GM19397 (cell line): ENCODE measurements around the gene MICAL2.

ENCODE experiments used
- ATAC-seq: cut with Tn5 transposase; IDR thresholded peaks from one replicate; pipeline ENCODE4 v1.9.1; 2021; ENCODE audit warnings: mild to moderate bottlenecking, moderate library complexity; ENCODE audit not compliant: unreplicated experiment

Gene MICAL2

DNA sequence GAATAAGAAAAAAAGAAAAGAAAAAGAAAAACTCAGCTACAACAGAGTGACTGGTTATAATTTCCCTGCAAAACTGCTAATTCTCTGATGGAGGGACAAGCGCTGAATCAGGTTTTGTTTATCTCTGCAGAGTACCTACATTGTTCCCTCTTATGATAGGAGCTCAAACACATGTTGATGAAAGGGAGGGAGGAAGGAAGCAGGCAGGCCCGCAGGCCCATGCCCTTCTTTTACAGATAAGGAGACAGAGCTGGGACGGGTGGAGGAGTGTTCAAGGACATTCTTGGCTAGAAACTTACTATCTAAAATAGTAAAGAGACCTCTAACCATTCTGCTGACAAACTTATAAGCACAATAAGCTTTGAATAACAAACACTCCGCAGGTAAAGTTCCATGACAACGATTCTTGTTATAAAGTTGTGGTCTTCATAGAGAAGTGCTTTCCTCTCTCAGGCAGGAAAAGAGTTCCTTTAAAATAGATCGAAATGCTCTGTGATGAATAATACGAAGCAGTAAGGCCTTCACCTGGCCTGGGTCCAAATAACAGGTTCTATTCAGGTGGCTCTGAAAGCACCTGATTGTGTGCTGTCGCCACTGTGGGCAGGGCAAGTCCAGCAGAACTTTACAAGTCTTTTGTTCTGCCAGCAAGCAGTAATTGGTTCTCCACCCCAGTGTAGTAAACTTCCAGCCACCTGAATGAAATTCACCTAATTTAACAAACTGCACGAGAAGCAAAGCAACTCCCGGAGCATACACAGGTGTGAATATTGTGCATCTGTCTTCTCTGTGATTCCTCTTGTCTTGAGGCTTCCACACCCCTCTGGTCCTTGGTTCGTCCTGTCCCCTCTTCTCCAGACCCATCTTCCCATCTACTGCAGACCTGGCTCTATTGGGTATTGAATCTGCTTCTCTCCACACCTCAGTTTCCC lies 15.3 kb upstream of the MICAL2 start:
- ATAC-seq, result no peak

DNA sequence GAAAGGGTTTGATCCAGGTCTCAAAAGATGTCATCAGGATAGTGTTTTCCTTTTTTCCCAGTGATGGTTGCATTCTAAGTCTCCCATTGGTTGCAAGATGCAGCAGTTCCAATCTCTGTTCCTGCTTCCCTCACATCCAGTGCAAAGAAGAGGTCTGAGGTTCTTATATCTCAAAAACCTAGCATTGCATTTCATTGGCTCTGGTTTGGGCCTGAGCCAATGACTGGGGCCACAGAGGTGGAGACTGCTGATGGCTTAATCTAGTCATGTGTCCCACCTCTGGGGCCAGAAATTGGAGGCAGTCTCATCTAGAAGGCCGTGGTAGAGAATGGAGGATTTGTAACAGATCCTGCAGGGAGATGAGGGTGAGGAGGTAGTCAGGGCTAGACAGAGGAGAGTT lies 13.2 kb upstream of the MICAL2 start:
- no peak for ATAC-seq

DNA sequence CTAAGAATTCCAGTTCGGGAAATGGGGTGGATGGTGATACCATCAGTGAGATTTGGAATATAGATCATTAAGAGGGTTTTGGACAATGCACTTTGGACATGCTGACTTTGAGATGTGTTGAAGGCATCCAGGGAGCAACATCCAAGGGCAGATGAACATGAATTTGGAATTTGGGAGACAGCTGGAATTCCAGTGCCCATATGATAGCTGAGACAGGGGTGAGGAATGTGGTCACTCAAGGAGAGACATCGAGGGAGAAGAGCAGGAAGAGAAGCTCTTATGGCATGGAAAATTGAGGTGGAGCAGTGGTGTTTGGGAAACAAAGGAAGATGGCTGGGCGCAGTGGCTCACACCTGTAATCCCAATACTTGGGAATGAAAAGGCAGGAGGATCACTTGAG lies 11.8 kb upstream of the MICAL2 start:
- no peak for ATAC-seq

DNA sequence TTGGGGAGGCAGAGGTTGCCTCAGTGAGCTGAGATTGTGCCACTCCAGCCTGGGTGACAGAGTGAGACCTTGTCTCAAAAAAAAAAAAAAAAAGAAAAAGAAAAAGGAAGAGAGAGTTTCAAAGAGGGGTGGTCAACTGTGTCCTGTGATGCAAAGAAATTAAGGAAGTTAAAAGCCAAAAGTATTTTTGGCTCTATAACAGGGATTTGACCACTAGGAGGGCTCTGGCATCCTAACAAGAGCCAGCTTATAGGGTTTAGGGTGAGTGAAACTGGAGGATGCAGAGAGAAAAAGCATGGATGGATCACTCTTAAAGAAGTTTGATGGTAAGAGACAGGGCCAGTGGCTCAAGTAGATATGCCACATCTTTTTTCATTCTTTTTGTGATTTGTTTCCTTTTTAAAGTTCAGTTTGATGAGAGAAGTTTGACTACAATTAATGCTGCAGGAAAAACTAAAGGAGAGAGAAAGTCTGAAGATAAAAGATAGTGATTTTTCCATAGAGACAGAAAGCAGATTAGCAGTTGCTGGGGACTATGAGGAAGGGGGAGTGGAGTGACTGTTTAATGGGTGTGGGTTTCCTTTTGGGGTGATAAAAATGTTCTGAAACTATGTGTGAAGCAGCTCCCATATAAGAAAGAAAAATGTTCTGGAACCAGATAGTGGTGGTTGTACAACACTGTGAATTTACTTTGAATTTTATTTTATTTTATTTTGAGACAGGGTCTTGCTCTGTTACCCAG lies 11.1 kb upstream of the MICAL2 start:
- no peak for ATAC-seq

DNA sequence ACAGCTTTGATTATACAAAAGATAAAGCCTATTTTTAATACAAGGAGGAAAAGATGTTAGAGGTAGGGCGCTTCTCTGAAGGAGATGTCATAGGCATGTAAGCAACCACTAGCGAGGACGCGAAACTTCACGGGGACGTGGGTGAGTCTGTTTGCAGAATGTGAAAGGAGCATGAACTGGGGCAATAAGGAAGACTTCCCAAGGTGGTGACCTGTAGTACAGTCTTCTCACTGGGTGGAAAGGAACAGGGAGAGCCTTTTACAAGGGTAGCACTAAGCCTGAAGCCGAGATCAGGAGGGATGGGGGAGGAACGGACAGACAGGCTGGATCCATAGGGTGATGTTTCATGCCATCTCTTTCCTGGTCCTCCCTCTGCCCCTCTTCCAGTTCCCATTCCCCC lies 10.0 kb upstream of the MICAL2 start:
- ATAC-seq, result no peak

DNA sequence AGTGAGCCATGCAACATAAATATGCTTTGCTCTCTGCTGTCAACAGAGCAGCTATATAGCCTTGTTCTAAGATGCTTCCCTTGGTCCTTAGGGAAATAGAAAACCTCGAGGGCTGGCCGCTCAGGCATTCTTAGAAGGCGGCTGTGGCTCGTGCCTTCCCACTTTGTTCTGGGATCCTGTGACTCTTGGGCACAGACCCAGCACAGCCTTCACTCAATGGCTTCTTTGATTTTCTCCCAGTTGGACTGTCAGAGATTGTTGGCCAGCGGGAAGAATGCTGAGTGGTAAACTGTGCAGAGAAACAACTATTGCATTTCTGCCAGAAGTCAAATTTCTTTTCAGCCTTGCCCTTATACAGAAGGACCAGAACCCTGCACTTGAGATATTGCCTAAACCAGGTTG lies 9.5 kb upstream of the MICAL2 start:
- ATAC-seq, result no peak

DNA sequence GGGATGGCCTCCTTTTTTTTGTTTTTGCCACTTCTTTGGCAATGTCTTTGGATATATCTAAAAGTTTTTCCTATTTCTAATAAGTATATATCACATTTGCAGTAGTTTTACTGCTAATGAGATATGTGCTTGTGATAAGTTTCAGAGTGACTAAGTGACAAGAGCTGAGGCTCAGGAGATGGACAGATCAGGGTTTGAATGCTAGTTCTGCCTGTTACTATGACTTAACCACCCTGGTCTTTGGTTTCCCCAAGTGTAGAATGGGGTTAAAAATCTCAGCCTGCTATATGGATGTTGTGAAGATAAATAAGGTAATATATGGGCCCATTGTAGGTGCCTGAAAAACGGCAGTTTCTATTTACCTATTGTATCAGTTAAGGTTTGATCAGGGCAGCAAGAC lies 9.1 kb upstream of the MICAL2 start:
- ATAC-seq, result no peak

DNA sequence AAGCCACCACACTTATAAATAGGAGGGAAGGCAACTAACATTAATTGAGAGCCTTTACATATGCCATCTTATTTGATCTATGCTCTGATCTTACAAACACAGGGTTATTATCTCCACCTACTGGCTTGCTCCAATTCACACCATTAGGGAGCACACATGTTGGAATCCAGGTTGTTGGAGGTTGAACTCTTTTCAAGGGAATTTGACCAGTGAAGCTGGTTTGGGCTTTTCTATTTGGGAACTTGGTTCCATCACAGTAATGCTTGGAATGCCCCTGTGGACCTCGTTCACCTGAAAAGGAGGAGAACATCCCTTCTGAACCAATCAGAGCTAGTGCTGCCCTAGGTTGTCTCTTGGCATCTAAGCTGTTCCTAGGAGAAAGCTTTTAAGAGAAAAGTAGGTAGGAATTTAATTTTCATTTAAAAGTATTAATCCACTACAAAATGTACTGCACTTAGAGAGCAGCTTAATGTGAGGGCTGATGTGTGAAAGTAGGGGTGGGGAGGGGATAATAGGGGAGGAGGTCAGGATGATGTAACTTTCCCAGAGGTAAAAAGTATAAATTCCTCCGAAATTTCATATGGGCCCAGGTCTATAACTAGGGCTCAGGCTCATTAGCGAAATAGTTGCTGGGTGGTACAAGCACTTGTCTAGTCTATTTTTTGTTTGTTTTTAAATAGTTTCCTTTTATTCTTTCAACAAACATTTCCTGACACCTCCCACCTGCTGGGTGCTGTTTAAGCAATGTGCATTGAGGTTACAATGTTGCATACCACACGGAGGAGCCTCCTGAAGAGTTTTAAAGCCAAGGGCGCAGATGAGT lies 7.6 kb upstream of the MICAL2 start:
- ATAC-seq, result no peak

DNA sequence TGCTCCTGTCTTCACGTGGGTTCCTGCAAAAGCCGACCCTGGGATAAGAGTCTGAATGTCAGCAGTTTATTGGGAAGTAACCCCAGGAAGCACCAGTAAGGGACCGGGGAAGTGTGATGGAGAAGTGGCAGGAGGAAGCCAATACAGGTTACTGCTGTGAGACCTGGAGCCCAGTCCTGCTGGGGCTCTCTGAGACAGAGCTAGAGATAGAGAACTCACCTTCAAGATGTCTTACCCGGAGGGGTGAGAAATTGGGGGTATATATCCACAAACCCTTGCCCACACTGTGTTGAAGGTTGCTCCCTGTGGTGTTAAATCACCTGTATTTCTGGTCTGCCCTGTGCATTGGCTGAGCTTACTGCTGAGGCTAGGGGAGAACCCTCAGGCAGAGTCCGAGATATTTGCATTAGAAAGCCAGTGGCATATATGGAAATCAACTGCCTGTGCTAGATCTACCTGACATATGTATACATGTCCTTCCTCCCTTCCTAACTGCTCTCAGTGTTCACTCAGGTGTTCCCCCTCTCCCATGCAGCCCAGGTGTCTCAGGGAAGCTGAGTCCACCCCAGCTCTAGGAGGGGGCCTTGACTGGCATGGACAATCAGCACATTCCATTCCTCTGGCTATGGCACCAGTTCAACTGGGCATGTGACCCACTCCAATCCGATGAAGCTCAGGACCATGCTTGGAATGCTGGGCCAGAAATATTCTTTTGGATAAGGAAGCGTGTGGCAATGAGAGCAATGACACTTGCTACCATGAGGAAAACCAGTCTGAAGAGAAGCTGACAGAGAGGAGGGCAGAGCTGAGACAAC lies 6.8 kb upstream of the MICAL2 start:
- ATAC-seq, result no peak

DNA sequence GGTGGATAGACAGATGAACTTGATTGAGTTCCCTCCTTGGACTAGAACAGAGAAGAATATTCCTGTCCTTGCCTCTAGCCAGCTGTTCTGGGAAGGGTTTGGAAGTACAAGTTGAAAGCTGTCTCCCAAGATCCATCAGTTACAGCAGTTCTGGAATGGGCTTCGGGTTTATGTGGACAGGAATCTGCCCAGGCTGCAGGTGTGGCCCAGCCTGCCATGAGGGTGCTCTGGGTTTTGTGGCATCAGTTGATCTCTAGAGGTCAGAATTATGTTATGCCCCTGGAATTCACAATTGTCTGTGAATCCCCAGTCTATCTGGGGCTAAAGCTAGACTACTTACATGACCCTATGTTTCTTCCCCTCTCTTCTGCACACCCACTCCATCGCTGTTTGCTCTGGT lies 4.9 kb upstream of the MICAL2 start:
- ATAC-seq, result no peak

DNA sequence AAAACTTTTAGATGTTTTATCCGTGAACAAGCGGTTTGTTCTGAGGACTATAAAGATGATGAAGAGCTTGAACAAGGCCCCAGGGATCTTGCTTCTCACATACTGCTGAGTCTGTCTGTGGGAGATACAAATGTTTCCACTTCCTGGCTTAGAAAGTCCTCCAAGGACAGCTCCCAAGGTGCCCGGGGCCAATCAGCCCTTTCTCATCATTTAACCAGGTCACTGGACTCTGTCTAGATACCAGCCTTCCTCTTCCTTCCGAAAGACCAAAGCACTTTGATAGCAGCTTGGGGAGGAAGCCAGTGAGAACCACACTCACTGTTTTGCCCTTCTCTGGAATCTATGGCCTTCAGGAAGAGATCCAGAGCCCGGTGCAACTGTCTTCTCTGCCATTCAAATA lies 4.3 kb upstream of the MICAL2 start:
- no peak for ATAC-seq

DNA sequence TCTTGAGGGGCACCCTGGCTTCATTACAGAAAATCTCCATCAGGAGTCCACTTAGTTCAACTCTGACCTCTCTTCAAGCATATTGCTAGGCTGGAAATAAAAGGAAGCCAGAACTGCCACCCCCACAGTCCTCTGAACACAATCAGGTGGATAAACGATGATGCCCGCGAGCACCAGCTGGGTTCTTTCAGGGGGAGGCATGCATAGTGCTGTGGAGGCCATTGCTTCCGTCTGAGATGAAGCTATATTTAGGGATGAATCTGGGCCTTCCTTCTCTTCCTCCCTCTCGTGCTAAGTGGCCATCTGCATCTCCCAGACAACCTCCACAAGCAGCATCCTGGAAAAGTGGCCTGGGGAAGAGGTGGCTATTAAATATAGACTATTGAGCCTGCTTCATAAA lies 3.9 kb upstream of the MICAL2 start:
- no peak for ATAC-seq

DNA sequence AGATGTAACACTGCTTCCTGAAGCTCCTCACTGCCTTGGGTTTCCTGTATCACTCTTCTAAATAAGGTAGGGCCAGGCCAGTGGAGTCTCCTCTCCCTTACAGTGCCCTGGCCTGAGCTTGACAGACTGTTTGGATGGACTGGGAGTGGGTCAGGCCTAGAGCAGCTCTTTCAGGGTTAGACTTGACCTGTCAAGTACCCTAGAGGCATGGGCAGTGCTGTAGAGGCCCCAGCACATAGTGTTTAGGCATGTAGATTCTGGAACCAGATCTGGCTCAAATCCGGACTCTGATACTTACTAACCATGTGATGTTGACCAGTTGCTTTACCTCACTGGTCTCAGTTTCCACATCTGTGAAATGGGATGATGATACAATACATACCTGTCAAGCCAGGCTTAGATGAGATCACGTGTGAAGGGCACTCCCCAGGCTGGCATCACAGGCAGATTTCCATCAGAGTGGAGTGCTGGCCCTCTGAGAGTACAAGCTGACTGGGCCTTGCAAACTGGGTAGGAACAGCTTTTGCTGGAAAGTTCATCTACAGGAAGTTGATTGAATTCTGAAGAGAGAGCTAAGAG lies 1.4 kb upstream of the MICAL2 start:
- no peak for ATAC-seq

DNA sequence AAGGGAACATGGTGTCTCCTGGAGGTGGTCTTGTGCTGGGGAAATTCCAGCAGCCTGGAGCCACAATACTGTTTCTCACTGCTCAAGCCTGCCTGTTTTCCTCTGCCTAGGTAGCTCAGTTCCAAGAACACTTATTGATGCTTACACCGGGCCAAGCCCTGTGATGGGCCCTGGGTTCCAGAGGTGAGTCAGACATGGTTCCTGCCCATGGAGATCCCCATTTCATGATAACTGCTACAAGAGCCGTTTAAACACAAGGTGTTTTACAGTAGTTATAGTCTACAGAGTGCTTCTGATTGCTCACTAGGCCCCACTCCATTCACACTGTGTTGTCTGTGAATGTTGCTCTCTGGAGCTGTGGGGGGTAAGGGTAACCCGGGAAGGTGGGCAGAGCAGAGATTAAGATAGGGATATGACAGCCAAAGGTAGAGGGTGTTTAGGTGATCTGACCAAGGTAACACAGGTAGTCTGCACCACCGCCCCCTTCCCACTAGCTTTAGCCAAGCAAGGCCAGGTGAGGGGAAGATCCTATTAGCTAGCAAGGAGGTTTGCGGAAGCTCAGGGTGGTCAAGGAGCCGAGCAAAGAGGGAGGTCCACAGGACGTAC lies 696 bp upstream of the MICAL2 start:
- ATAC-seq, result no peak

DNA sequence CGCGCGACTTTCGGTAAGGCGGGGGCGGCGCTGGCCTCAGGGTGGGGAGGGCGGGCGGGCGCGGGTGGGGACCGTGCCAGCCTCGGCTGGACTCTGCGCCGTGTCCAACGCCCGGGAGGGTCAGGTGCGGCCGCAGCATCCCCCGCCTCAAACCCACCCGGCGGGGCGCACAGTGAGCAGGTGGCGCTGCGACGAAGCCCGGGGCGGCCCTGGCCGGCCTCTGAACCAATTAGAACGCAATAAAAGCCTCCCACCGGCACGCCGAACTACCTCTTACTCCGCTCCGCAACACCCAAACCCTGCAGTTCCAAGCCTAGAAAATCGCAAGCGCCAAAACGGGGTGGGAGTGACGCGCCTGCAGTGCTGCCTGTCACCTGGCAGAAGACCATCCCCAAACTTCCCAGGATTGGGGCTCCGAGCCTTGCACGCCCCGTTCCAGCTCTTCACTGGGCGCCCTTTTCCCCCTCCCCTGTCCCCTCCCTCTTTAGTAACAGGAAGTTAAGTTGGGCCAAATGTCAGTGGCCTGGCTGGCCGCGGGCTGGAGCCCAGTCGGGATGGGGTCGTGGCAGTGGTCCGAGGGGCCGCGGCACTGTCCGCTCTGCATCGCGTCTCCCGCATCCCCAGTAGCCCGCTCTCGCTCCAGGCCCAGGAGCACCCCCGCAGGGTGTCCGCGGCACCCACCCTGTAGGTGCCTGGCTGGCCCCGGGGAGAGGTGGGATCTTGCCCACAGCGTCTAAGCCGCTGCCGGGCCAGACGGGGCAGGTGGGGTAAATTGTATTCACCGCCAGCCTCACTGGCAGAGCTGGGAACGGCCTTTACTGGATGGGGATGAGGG lies 541 bp downstream of the MICAL2 start:
- peak; percentile 31 for ATAC-seq

DNA sequence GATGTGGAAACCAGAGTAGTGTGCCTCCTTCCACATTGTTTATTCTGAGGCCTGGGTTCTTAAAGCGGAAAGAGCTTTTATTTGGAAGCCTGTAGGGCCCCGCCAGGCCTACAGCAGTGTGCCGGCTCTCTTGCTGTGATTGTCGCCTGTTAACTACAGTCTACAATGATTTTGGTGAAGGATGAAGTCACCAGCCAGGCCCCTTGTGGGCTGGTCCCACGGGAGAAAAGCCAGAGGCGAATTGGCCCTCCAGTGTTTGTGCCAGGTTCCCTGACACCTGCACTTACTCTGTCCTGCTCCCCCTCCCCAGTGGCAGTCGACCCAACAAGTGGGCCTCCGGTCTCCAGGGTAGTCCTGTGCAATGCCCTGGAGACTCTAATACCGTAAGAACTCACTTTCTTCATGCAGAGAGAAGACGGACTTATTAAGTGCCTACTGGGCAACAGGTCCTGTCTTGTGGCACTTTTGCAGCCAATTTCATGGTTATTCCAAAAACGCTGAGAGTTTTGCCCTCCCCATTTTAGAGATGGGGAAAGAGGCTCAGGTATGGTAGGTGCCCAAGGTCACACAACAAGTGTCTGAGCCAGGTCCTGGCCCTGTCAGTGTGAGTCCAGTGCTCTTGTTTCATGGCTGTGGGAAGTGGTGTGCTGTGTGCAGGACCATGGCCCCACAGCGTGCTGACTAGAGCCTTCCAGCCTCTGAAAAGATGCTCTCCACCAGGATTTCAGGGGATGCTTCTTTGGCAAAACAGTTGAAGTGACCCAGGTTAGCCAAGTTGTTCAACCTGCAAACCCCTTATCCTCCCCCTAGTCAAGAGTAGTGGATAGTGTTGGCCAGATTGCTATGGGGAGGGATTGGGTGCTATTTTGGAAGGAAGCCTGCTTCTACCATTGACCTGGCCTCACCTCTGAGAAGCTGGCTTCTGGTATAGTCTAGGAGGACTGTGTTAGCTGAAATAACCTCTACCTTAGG lies 1.4 kb downstream of the MICAL2 start:
- no peak for ATAC-seq

DNA sequence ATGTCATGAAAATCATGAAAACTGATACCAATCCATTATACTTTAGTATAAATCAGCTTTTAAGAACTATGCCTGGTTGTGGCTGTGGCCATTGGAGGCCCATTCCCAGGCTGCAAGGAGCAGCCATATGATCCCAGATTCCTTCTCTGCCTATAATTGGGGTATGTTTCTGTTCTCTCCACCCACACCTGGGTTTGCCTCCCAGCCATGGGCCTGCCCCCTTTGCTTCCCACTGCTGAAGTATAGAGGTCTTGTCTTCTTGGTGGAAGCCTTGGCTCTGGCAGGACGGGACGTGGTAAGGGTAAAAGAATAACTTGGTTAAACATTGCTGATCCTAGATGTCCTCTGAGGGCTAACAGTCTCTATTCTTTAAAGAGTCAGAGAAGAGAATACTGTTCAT lies 2.4 kb downstream of the MICAL2 start:
- no peak for ATAC-seq

DNA sequence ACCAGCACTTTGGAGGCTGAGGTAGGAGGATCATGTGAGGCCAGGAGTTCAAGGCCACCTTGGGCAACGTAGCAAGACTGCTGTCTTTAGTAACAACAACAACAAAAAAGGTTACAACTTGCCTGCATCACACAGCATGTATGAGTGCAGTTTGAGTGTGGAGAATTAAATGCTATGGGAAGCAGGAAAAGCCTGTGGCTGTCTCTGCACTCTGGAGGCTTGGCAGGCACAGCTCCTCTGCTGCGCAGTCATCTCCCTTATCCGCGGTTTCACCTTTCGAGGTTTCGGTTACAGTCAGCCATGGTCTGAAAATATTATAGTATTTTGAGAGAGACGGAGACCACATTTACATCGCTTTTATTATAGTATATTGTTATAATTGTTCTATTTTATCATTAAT lies 2.9 kb downstream of the MICAL2 start:
- no peak for ATAC-seq
